A673 (cell line): Measurements from ENCODE around the gene SSBP3.

ENCODE experiments used
- EZH2 ChIP-seq: fragments of 200-600 bp; sonication (generic); IDR thresholded peaks from 2 replicates; pipeline ENCODE4 v1.6.1; 2017; ENCODE audit warnings: borderline replicate concordance, low read depth, mild to moderate bottlenecking, mixed read lengths, antibody characterized with exemption, low read length; ENCODE audit not compliant: poor library complexity, severe bottlenecking
- TF ChIP-seq, protein P1 (sequence below): fragments of 300-800, 200-600 bp; sonication (generic); conservative IDR thresholded peaks from 2 replicates; pipeline ENCODE4 v1.5.1; 2017; ENCODE audit warnings: low read depth, mild to moderate bottlenecking, antibody characterized with exemption, low read length, moderate library complexity, mixed read lengths

DNA sequence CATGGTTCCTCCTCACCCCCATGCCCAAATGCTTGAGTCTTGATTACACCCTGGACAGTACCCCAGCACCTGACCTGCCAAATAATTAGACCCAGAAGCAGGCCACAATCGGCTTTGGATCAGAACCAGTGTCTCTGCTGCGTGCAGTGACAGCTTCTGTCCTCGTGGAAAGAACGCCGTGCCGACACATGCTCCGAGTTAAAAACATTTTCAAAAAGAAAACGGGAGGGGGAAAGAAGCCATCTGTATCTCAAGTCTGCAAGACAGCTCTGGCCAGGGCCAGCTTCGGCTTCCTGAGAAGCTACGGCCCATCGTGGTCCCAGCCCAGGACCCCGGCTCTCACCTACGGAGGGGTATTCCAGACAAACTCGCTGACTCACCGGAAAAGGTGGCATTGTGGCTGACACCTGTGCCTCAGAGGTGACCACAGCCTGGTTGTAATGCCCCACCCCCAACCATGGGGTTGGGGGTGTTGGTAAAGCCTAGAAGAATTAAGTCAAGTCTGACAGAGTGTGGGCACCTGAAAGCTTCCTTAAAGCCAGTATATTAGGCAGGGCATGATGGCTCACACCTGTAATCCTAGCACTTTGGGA is 25.8 kb downstream of the SSBP3 start:
- TF ChIP-seq, protein P1, sequence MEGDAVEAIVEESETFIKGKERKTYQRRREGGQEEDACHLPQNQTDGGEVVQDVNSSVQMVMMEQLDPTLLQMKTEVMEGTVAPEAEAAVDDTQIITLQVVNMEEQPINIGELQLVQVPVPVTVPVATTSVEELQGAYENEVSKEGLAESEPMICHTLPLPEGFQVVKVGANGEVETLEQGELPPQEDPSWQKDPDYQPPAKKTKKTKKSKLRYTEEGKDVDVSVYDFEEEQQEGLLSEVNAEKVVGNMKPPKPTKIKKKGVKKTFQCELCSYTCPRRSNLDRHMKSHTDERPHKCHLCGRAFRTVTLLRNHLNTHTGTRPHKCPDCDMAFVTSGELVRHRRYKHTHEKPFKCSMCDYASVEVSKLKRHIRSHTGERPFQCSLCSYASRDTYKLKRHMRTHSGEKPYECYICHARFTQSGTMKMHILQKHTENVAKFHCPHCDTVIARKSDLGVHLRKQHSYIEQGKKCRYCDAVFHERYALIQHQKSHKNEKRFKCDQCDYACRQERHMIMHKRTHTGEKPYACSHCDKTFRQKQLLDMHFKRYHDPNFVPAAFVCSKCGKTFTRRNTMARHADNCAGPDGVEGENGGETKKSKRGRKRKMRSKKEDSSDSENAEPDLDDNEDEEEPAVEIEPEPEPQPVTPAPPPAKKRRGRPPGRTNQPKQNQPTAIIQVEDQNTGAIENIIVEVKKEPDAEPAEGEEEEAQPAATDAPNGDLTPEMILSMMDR: no peak
- TF ChIP-seq EZH2: no peak
